Neuron (in vitro differentiated cells): ENCODE data around the gene PHGDH.
"Not testable (repeated sequence)": the region's sequence is repeated elsewhere in the genome, so short reads cannot be mapped to it uniquely, and the experiment has no call there.

ENCODE experiments used
- H2AFZ ChIP-seq: one replicate; pipeline ENCODE4 v1.6.1; 2013; ENCODE audit warnings: low read depth, mild to moderate bottlenecking, inconsistent platforms, low read length, moderate library complexity
- H3K27me3 ChIP-seq: one replicate; pipeline ENCODE4 v1.6.1; 2013; ENCODE audit warnings: low read length; ENCODE audit not compliant: insufficient read depth
- H3K36me3 ChIP-seq: one replicate; pipeline ENCODE4 v1.6.1; 2013; ENCODE audit warnings: low read length; ENCODE audit not compliant: insufficient read depth
- H3K4me1 ChIP-seq: one replicate; pipeline ENCODE4 v1.6.1; 2013; ENCODE audit warnings: low read length; ENCODE audit not compliant: insufficient read depth
- H3K4me3 ChIP-seq: 2 replicates; pipeline ENCODE4 v1.5.1; 2013; ENCODE audit warnings: mild to moderate bottlenecking, low read length, moderate library complexity
- H3K9me3 ChIP-seq: one replicate; pipeline ENCODE4 v1.6.1; 2013; ENCODE audit warnings: low read length

The PHGDH gene

GRCh38 chr1:119703666-119704450 is 7.9 kb upstream of the PHGDH start:
- Histone ChIP-seq H3K27me3 (no peaks in the 10 kb centered on the region), H3K9me3 (peaks cover 11% of the 10 kb centered on the region), H2AFZ (no peak overlapping the region), H3K36me3 (no peaks in the 10 kb centered on the region), H3K4me1 (no peaks in the 10 kb centered on the region), H3K4me3 (no peak overlapping the region)

GRCh38 chr1:119706599-119706998 is 5.1 kb upstream of the PHGDH start:
- H2AFZ ChIP-seq, H3K36me3 ChIP-seq, H3K27me3 ChIP-seq, H3K4me3 ChIP-seq, H3K9me3 ChIP-seq, H3K4me1 ChIP-seq: not testable (repeated sequence)

- not testable (repeated sequence) for H3K27me3 ChIP-seq, H3K36me3 ChIP-seq, H3K9me3 ChIP-seq
- Histone ChIP-seq H3K4me1 (peaks cover 21% of the 10 kb centered on the region), H3K4me3 (peak overlapping the region; percentile 77), H2AFZ (peak overlapping the region; percentile 77)
These were observed 354 bp upstream of the PHGDH start for GRCh38 chr1:119711356-119711803.

GRCh38 chr1:119712342-119713038 is 756 bp downstream of the PHGDH start:
- no peaks in the 10 kb centered on the region for H3K27me3 ChIP-seq
- no peaks in the 10 kb centered on the region for H3K36me3 ChIP-seq
- H2AFZ ChIP-seq: peak overlapping the region; percentile 77
- peak overlapping the region; percentile 77 for H3K4me3 ChIP-seq
- H3K4me1 ChIP-seq: peaks cover 21% of the 10 kb centered on the region
- no peaks in the 10 kb centered on the region for H3K9me3 ChIP-seq

GRCh38 chr1:119713039-119713748 is 1.5 kb downstream of the PHGDH start:
- H3K4me1 ChIP-seq: peaks cover 21% of the 10 kb centered on the region
- H3K9me3 ChIP-seq: no peaks in the 10 kb centered on the region
- no peak overlapping the region for H2AFZ ChIP-seq
- no peaks in the 10 kb centered on the region for H3K27me3 ChIP-seq
- no peaks in the 10 kb centered on the region for H3K36me3 ChIP-seq
- peak overlapping the region; percentile 77 for H3K4me3 ChIP-seq

GRCh38 chr1:119713749-119714456 is 2.2 kb downstream of the PHGDH start:
- no peaks in the 10 kb centered on the region for H3K9me3 ChIP-seq
- H3K36me3 ChIP-seq: no peaks in the 10 kb centered on the region
- H2AFZ ChIP-seq: no peak overlapping the region
- peak overlapping the region; percentile 77 for H3K4me3 ChIP-seq
- no peaks in the 10 kb centered on the region for H3K27me3 ChIP-seq
- H3K4me1 ChIP-seq: peaks cover 21% of the 10 kb centered on the region

- no peak overlapping the region for H3K4me3 ChIP-seq
- H2AFZ ChIP-seq: no peak overlapping the region
- H3K9me3 ChIP-seq: no peaks in the 10 kb centered on the region
- peaks cover 21% of the 10 kb centered on the region for H3K4me1 ChIP-seq
- no peaks in the 10 kb centered on the region for H3K27me3 ChIP-seq
- H3K36me3 ChIP-seq: peaks cover 4% of the 10 kb centered on the region
These were observed 2.8 kb downstream of the PHGDH start for GRCh38 chr1:119714583-119714982.

- no peaks in the 10 kb centered on the region for H3K9me3 ChIP-seq
- H3K27me3 ChIP-seq: no peaks in the 10 kb centered on the region
- peaks cover 10% of the 10 kb centered on the region for H3K36me3 ChIP-seq
- H2AFZ ChIP-seq: no peak overlapping the region
- peaks cover 21% of the 10 kb centered on the region for H3K4me1 ChIP-seq
- no peak overlapping the region for H3K4me3 ChIP-seq
These were observed 3.8 kb downstream of the PHGDH start for GRCh38 chr1:119715542-119715941.

- Histone ChIP-seq H3K36me3 (peaks cover 32% of the 10 kb centered on the region), H3K27me3 (no peaks in the 10 kb centered on the region), H3K4me1 (peaks cover 14% of the 10 kb centered on the region), H3K4me3 (no peak overlapping the region), H3K9me3 (no peaks in the 10 kb centered on the region), H2AFZ (no peak overlapping the region)
These were observed 6.7 kb downstream of the PHGDH start for GRCh38 chr1:119718409-119718808.

GRCh38 chr1:119718972-119719371 is 7.2 kb downstream of the PHGDH start:
- H3K4me3 ChIP-seq: no peak overlapping the region
- peaks cover 8% of the 10 kb centered on the region for H3K4me1 ChIP-seq
- no peaks in the 10 kb centered on the region for H3K27me3 ChIP-seq
- H3K9me3 ChIP-seq: no peaks in the 10 kb centered on the region
- no peak overlapping the region for H2AFZ ChIP-seq
- peaks cover 37% of the 10 kb centered on the region for H3K36me3 ChIP-seq

GRCh38 chr1:119720866-119721440 is 9.2 kb downstream of the PHGDH start:
- H3K27me3 ChIP-seq: no peaks in the 10 kb centered on the region
- H3K9me3 ChIP-seq: no peaks in the 10 kb centered on the region
- no peak overlapping the region for H2AFZ ChIP-seq
- no peaks in the 10 kb centered on the region for H3K4me1 ChIP-seq
- H3K36me3 ChIP-seq: peaks cover 56% of the 10 kb centered on the region
- H3K4me3 ChIP-seq: no peak overlapping the region

GRCh38 chr1:119721896-119722295 is 10.2 kb downstream of the PHGDH start:
- H3K4me3 ChIP-seq: no peak overlapping the region
- H2AFZ ChIP-seq: no peak overlapping the region
- peaks cover 65% of the 10 kb centered on the region for H3K36me3 ChIP-seq
- H3K27me3 ChIP-seq: no peaks in the 10 kb centered on the region
- H3K9me3 ChIP-seq: peaks cover 2% of the 10 kb centered on the region
- no peaks in the 10 kb centered on the region for H3K4me1 ChIP-seq
